ENCODE data around the gene GNA12. TPM values are rescaled to one million over a fixed set of nuclear protein-coding genes. Genes with fewer than 3 reads are reported as not detected.

The GNA12 gene
- total RNA-seq, 2 experiments from 2014 or later: 14.1 to 15.0 TPM

DNA sequence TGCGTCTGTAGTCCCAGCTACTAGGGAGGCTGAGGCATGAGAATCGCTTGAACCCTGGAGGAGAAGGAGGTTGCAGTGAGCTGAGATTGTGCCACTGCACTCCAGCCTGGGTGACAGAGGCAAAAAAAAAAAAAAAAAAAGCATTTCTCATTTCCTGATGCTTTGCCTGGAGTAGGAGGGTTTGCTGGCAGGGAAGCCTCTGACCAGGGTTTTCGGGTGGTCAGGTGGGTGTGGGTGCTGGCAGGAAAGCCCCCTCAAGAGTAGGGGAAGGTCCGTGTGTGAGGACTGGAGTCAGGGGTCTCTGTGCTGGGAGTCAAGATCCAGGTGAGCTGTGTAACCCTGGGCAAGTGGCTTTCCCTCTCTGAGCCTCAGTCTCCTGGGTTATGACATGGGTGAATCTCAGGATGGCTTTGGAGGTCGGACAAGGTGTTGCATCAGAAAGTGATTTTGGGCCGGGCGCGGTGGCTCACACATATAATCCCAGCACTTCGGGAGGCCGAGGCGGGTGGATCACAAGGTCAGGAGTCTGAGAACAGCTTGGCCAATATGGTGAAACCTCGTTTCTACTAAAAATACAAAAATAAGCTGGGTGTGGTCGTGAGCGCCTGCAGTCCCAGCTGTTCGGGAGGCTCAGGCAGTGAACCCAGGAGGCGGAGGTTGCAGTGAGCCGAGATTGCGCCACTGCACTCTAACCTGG, 152.9 kb downstream of the GNA12 start:
- H3K36me3 Mint-ChIP-seq (ENCODE audit: low read depth): no peaks in the 10 kb centered on the region
- peaks cover 26% of the 10 kb centered on the region for H3K27me3 Mint-ChIP-seq (ENCODE audit: low read depth)
- intact Hi-C loops (cut with micrococcal nuclease): no loop called here
- no peak overlapping the region for H3K27ac Mint-ChIP-seq
- H3K4me3 Mint-ChIP-seq: no peak overlapping the region
- no peak for DNase-seq
- H3K9me3 Mint-ChIP-seq: no peaks in the 10 kb centered on the region
- peaks cover 8% of the 10 kb centered on the region for H3K4me1 Mint-ChIP-seq (ENCODE audit: low read depth)
- CTCF ChIA-PET: interaction anchor here (0.6 to 1.1 kb wide), 3 partner anchors 19 to 238 kb away, joined by 3 to 4 read pairs (median 3); no protein-coding TSS in a partner anchor

DNA sequence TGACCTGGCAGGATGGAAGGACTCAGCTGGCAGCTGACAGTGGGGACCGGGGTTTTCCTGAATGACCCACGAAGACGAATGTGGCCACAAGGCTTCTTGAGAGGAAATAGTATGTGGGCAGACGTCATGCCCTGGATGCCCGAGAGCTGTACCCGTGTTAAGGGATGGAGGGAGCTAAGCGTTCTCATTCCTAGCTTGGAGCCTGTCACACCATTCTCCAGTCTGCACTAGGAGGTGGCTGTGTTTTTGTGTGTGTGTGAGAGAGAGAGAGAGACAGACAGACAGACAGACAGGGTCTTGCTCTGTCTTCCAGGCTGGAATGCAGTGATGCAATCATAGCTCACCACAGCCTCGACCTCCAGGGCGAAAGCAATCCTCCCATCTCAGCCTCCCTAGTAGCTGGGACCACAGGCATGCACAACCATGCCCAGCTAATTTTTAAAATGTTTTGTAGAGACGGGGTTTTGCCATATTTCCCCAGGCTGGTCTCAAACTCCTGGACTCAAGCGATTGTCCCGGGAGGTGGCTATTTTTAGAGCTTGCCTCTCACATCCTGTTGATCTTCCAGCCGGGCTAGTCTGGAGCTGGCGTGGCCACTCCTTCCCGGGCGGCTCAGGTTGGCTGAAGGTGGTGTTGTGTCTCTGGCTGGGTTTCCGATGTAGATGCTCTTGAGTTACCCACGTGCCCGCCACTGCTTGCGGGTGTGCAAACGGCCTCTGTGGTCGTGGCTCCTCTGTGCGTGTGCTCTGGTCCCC, 154.0 kb downstream of the GNA12 start:
- Mint-ChIP-seq H3K4me3 (no peak overlapping the region), H3K9me3 (no peaks in the 10 kb centered on the region), H3K27ac (no peak overlapping the region), H3K36me3 (ENCODE audit: low read depth) (no peaks in the 10 kb centered on the region), H3K27me3 (ENCODE audit: low read depth) (peaks cover 29% of the 10 kb centered on the region), H3K4me1 (ENCODE audit: low read depth) (peaks cover 8% of the 10 kb centered on the region)
- CTCF ChIA-PET: interaction anchor here (0.6 to 1.4 kb wide), 6 partner anchors 9 to 221 kb away, joined by 3 to 6 read pairs (median 4); no protein-coding TSS in a partner anchor
- no peak for DNase-seq
- intact Hi-C loops (cut with micrococcal nuclease): loop anchor here (5.0 kb wide), 1 partner anchor 83 kb away; no protein-coding TSS in a partner anchor

DNA sequence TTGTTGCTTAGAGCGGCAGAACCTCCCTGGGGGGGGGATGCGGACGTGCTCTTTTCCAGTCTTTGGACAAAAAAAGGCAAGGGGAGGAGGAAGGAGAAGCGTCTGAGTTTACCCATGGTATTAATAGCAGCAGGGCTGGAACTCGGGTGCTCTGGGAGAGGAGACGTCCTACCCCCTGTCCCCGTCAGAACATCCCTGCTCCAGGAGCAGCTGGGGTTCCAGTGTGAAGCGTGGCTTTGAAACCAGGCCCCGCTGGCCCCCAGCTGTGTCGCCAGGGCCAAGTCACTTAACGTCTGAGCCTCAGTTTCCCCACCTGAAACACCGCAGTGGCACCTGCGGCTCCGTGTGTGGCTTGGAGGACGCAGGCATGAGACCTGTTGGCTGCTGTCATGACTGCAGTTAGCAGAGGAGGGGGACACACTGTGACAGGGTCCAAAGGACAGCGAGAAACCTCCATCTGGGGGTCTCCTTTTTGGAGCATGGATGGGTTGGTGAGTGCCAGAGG, 154.7 kb downstream of the GNA12 start:
- Mint-ChIP-seq H3K4me3 (no peak overlapping the region), H3K27ac (no peak overlapping the region), H3K27me3 (ENCODE audit: low read depth) (peaks cover 29% of the 10 kb centered on the region), H3K36me3 (ENCODE audit: low read depth) (no peaks in the 10 kb centered on the region), H3K4me1 (ENCODE audit: low read depth) (peaks cover 8% of the 10 kb centered on the region), H3K9me3 (no peaks in the 10 kb centered on the region)
- DNase-seq: no peak
- intact Hi-C loops (cut with micrococcal nuclease): loop anchor here (5.0 kb wide), 1 partner anchor 82 kb away; no protein-coding TSS in a partner anchor
- CTCF ChIA-PET: interaction anchor here (0.8 to 1.4 kb wide), 4 partner anchors 10 to 221 kb away, joined by 3 to 5 read pairs (median 4); no protein-coding TSS in a partner anchor

DNA sequence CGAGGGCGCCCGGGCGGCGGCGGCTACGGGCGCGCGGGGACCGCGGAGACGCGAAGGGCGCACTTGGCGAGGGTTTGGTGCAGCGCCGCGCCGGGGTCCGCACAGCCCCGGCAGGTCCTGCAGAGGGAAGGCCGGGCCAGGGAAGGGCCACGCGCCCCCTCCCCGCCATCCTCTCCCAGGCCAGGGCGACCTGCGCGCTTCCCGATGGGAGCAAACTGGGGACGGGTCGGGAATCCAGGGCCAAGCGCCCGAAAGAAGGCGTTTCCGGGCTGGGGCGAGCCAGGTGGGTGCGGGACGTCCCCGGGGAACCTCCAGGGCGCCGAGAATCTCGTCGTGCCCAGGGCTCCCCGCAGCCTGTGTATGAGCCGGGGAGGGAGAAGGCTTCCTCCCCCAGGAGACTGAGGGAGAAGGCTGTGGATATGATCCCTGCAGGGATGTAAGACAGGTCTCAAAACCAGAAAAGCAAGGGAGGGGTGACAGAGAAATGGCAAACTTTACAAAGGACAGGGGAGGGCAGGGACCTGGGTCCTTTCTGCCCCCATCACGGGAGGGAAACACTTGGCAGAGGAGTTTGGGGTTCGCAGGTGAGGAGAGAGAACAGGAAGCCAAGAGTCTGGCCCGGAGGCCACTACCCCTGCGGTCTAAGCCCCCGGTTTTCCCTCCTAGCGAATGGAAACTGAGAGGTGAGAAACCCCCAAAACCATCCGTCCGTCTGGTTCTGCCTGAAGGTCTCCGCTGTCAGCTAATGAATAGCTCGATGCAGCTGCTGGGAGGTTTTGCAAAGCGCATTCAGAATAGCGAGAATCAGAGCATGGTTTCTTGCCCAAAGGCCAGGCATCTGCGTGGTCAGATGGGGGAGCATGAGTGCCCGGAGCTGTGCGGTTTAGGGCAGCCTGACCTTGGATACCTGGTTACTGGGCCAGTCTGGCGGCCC, 155.4 kb downstream of the GNA12 start:
- peak; percentile 31 for DNase-seq
- CTCF ChIA-PET: interaction anchor here (0.8 kb wide), 1 partner anchor 25 kb away, joined by 3 read pairs; no protein-coding TSS in a partner anchor
- Mint-ChIP-seq H3K9me3 (no peaks in the 10 kb centered on the region), H3K27ac (no peak overlapping the region), H3K4me1 (ENCODE audit: low read depth) (peaks cover 8% of the 10 kb centered on the region), H3K4me3 (no peak overlapping the region), H3K36me3 (ENCODE audit: low read depth) (no peaks in the 10 kb centered on the region), H3K27me3 (ENCODE audit: low read depth) (peaks cover 29% of the 10 kb centered on the region)
- intact Hi-C loops (cut with micrococcal nuclease): loop anchor here (5.0 kb wide), 1 partner anchor 81 kb away; no protein-coding TSS in a partner anchor

DNA sequence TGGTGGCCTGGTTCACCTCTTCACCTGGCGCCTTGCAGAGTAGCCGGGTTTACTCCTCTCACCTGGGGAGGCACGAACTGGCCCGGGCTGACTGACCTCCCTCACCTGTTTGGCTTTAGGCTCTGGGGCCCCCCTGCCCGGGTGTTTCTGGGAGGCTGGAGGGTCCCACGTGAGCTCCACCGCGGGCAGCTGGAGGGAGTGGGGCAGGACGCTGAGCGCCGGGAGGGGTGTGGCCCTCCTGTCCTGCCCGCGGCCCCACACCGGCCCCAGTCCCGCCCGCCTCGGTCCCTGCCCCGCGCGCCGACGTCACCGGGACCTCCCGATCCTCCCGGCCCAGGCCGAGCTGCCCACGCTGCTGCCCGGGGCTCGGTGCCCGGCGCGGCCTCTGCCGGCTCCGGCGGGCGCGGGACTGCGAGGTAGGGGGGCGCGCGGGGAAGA, 156.2 kb downstream of the GNA12 start, which contains the start of gene AMZ1:
TSS of gene AMZ1 (plus strand) at position 322 of the 438 bp plus-strand sequence. CDS start 12,250 bp downstream, outside the sequence.
- Mint-ChIP-seq H3K4me1 (ENCODE audit: low read depth) (peaks cover 8% of the 10 kb centered on the region), H3K27ac (no peak within 1 kb of the TSS), H3K9me3 (no peaks in the 10 kb centered on the region), H3K27me3 (ENCODE audit: low read depth) (peaks cover 29% of the 10 kb centered on the region), H3K36me3 (ENCODE audit: low read depth) (no peaks in the 10 kb centered on the region), H3K4me3 (no peak within 1 kb of the TSS)
- intact Hi-C loops (cut with micrococcal nuclease): loop anchor here (5.0 kb wide), 1 partner anchor 81 kb away; no protein-coding TSS in a partner anchor
- CTCF ChIA-PET: no interaction called here
- DNase-seq: no peak

DNA sequence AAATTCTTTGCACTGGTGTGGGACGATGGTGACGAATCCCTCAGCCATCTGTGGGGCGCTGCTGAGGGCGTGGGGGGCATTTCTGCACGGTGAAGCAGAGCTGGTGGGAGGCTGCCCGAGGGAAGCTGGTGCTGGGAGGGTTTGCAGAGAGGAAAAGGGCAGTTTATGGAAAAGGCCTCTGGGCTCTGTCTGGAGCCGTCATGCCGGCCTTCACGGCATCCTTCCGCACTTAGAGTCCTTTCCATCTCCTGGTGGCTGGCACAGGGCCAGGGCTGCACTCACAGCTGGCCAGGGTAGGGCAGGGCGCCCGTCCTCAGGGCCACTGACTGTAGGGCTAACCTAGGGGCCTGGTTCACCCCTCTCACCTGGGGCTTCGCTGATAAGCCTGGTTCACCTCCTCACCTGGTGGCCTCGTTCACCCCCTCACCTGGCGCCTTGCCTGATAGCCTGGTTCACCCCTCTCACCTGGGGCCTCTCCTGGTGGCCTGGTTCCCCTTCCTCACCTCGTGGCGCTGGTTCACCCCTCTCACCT, 156.7 kb downstream of the GNA12 start:
- H3K27me3 Mint-ChIP-seq (ENCODE audit: low read depth): peaks cover 29% of the 10 kb centered on the region
- H3K9me3 Mint-ChIP-seq: no peaks in the 10 kb centered on the region
- no peak overlapping the region for H3K27ac Mint-ChIP-seq
- no peaks in the 10 kb centered on the region for H3K36me3 Mint-ChIP-seq (ENCODE audit: low read depth)
- no peak overlapping the region for H3K4me3 Mint-ChIP-seq
- CTCF ChIA-PET: no interaction called here
- H3K4me1 Mint-ChIP-seq (ENCODE audit: low read depth): peaks cover 8% of the 10 kb centered on the region
- no peak for DNase-seq
- intact Hi-C loops (cut with micrococcal nuclease): loop anchor here (5.0 kb wide), 1 partner anchor 80 kb away; no protein-coding TSS in a partner anchor

DNA sequence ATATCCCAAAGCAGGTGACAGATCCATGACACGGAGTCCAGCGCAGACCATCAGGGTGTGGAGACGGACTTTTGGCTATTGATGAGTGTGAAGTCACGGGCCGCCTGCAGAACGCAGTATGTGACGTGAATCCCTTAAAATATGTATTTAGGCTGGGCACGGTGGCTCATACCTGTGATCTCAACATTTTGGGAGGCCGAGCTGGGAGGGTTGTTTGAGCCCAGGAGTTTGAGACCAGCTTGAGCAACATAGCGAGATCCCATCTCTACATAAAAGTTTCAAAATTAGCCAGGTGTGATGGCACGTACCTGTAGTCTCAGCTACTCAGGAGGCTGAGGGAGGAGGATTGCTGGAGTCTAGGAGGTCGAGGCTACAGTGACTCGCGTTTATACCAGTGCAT, 158.0 kb downstream of the GNA12 start:
- CTCF ChIA-PET: interaction anchor here (1.0 kb wide), 1 partner anchor 25 kb away, joined by 3 read pairs; no protein-coding TSS in a partner anchor
- H3K9me3 Mint-ChIP-seq: no peaks in the 10 kb centered on the region
- intact Hi-C loops (cut with micrococcal nuclease): loop anchor here (5.0 kb wide), 1 partner anchor 79 kb away; no protein-coding TSS in a partner anchor

DNA sequence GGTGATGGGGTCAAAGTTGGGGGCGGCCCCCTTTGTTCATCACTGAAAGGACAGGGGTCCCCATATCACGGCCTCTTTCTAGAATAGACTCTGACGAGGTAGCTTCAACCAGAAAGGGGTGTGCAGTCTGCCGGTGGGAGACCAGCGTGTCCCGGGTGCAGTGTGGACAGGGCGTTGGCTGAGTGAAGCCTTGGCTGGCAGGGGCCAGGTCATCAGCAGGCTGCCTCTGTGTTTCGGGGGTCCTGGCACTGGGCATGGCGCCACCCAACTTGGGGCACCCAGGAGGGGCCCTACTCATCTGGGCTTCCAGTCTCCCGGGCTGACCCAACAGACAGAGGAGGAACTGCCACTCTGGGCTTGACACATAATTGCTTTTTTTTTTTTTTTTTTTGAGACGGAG, 159.6 kb downstream of the GNA12 start:
- no peaks in the 10 kb centered on the region for H3K36me3 Mint-ChIP-seq (ENCODE audit: low read depth)
- intact Hi-C loops (cut with micrococcal nuclease): no loop called here
- H3K4me3 Mint-ChIP-seq: no peak overlapping the region
- DNase-seq: no peak
- H3K4me1 Mint-ChIP-seq (ENCODE audit: low read depth): peaks cover 8% of the 10 kb centered on the region
- H3K27ac Mint-ChIP-seq: no peak overlapping the region
- CTCF ChIA-PET: interaction anchor here (5.2 kb wide), 1 partner anchor 26 kb away, joined by 25 read pairs; no protein-coding TSS in a partner anchor
- peaks cover 21% of the 10 kb centered on the region for H3K27me3 Mint-ChIP-seq (ENCODE audit: low read depth)
- H3K9me3 Mint-ChIP-seq: no peaks in the 10 kb centered on the region

More for the DNA sequence above, 158.0 kb downstream of the GNA12 start:
- Mint-ChIP-seq H3K4me1 (ENCODE audit: low read depth) (peaks cover 8% of the 10 kb centered on the region), H3K27ac (no peak overlapping the region), H3K27me3 (ENCODE audit: low read depth) (peaks cover 29% of the 10 kb centered on the region), H3K36me3 (ENCODE audit: low read depth) (no peaks in the 10 kb centered on the region), H3K4me3 (no peak overlapping the region)
- no peak for DNase-seq

DNA sequence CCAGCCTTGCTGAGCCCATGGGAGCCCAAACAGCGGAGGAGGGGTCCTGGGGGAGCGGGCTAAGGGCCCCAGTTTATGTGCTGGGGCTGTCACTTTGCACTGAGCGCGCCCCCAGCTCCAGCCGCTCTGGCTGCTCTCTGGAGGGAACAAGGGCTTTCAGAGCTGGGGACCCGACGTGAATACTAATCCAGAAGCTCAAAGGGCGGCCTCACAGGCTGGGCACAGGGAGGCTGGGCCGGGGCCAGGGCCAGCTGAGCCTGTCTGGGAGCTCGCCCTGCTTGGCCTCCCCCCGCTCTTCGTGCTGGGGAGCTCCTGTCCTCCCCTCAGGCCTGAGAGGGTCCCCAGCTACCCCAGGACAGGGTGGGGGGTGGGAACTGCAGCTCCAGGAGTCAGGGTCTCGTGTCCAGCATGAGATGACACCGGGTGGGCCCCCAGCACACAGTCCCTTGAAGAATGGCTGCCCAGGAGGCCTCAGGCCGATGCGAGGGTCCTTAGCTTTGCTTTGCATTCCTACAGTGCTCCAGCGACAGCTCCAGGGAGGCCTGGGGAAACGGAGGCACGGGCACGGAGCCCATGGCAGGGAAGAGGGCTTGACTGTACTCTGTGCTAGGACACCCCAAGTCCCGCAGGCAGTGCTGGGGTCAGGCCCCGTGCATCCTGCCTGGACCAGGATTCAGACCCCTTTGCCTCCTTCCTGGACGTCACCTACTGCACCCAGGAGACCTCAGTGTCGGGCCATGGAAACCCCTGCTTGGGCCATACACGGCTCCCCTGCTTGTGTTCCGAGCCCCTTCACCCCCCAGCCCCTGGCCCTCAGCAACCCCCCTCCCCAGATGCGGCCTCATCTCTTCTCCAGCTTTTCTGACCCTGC, 161.9 kb downstream of the GNA12 start:
- Mint-ChIP-seq H3K4me1 (ENCODE audit: low read depth) (no peaks in the 10 kb centered on the region), H3K9me3 (no peaks in the 10 kb centered on the region), H3K4me3 (no peak overlapping the region), H3K27ac (no peak overlapping the region), H3K36me3 (ENCODE audit: low read depth) (no peaks in the 10 kb centered on the region), H3K27me3 (ENCODE audit: low read depth) (peaks cover 7% of the 10 kb centered on the region)
- CTCF ChIA-PET: interaction anchor here (0.6 to 5.2 kb wide), 8 partner anchors 11 to 231 kb away, joined by 3 to 25 read pairs (median 4); no protein-coding TSS in a partner anchor
- DNase-seq: no peak
- intact Hi-C loops (cut with micrococcal nuclease): loop anchor here (1.0 kb wide), 1 partner anchor 231 kb away; no protein-coding TSS in a partner anchor

DNA sequence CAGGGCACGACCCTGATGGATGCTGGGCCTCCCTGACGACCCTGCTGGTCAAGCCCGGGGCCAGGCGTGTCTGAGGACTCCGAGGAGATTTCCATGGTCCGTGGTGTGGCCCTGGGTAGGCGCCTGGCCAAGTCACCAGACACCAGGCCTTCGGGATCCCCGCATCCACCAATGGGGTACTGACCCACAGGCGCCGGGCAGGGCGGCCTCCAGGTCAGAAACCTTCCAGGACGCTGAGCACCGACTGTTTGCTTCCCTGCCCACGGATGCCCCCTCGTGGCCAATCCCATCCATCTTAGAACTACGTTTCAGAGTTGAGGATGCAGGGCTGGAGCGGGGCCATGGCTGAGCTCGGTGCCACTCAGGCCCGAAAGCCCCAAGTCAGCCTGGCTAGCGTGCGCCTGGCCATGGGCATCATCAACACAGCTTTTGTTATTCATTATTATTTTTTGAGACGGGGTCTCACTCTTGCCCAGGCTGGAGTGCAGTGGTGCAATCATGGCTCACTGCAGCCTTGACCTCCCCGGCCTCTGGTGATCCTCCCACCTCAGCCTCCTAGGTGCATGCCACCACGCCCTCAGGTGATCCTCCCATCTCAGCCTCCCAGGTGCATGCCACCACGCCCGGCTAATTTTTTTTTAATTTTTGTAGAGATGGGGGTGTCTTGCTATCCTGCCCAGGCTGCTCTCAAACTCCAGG, 163.2 kb downstream of the GNA12 start:
- peak; percentile 72 for DNase-seq
- Mint-ChIP-seq H3K27ac (no peak overlapping the region), H3K9me3 (no peaks in the 10 kb centered on the region), H3K4me3 (no peak overlapping the region), H3K4me1 (ENCODE audit: low read depth) (no peaks in the 10 kb centered on the region), H3K36me3 (ENCODE audit: low read depth) (no peaks in the 10 kb centered on the region), H3K27me3 (ENCODE audit: low read depth) (peaks cover 1% of the 10 kb centered on the region)
- intact Hi-C loops (cut with micrococcal nuclease): loop anchor here (1.0 kb wide), 1 partner anchor 230 kb away; no protein-coding TSS in a partner anchor
- CTCF ChIA-PET: interaction anchor here (0.6 to 5.2 kb wide), 7 partner anchors 10 to 230 kb away, joined by 3 to 25 read pairs (median 6); no protein-coding TSS in a partner anchor

All from activated naive CD4-positive, alpha-beta T cell treated with anti-CD3 and anti-CD28 coated beads for 36 hours (primary cell).